NCI-H510A treated with DMSO at 0.1 percent for 48 hours (cell line): ENCODE results near the gene EFCAB7.

Experiments
- DNase-seq: peaks from one replicate; lab custom pipeline; 2025; lab: John Stamatoyannopoulos, UW

Gene EFCAB7

GRCh38 chr1:63522891-63523728 lies at the start of gene EFCAB7, which contains the start of gene ITGB3BP:
EFCAB7 (plus strand) TSS chr1:63523525; CDS start chr1:63525573, 2,048 bp downstream.
ITGB3BP (minus strand) TSS chr1:63523225; CDS start chr1:63523133, 92 bp downstream.
- peak; percentile 96 for DNase-seq

- DNase-seq = no peak
These were observed 47.6 kb upstream of the EFCAB7 start for GRCh38 chr1:63475761-63476160.

- DNase-seq = no peak
These were observed 43.3 kb upstream of the EFCAB7 start for GRCh38 chr1:63480057-63480456.

GRCh38 chr1:63486629-63487028 lies 36.7 kb upstream of the EFCAB7 start:
- no peak for DNase-seq

- no peak for DNase-seq
These were observed 35.8 kb upstream of the EFCAB7 start for GRCh38 chr1:63487336-63488065.

GRCh38 chr1:63497577-63497976 lies 25.7 kb upstream of the EFCAB7 start:
- no peak for DNase-seq

- DNase-seq = no peak
These were observed 25.2 kb upstream of the EFCAB7 start for GRCh38 chr1:63498106-63498505.

- DNase-seq = no peak
These were observed 22.1 kb upstream of the EFCAB7 start for GRCh38 chr1:63501256-63501655.

GRCh38 chr1:63506782-63507181 lies 16.5 kb upstream of the EFCAB7 start:
- DNase-seq = no peak

GRCh38 chr1:63509718-63510117 lies 13.6 kb upstream of the EFCAB7 start:
- DNase-seq = no peak

GRCh38 chr1:63512584-63512983 lies 10.7 kb upstream of the EFCAB7 start:
- no peak for DNase-seq

- no peak for DNase-seq
These were observed 6.7 kb upstream of the EFCAB7 start for GRCh38 chr1:63516629-63517028.

- peak; percentile 55 for DNase-seq
These were observed 413 bp downstream of the EFCAB7 start for GRCh38 chr1:63523738-63524137.

GRCh38 chr1:63524201-63524600 lies 876 bp downstream of the EFCAB7 start:
- no peak for DNase-seq

- no peak for DNase-seq
These were observed 9.4 kb downstream of the EFCAB7 start for GRCh38 chr1:63532727-63533126.

GRCh38 chr1:63533931-63534330 lies 10.6 kb downstream of the EFCAB7 start:
- no peak for DNase-seq

GRCh38 chr1:63534406-63534805 lies 11.1 kb downstream of the EFCAB7 start:
- no peak for DNase-seq

GRCh38 chr1:63537006-63537405 lies 13.7 kb downstream of the EFCAB7 start:
- no peak for DNase-seq

- peak; percentile 4 for DNase-seq
These were observed 14.6 kb downstream of the EFCAB7 start for GRCh38 chr1:63537940-63538339.

GRCh38 chr1:63545780-63546179 lies 22.5 kb downstream of the EFCAB7 start:
- no peak for DNase-seq

- no peak for DNase-seq
These were observed 24.4 kb downstream of the EFCAB7 start for GRCh38 chr1:63547621-63548294.

GRCh38 chr1:63548303-63548702 lies 25.0 kb downstream of the EFCAB7 start:
- DNase-seq = no peak

GRCh38 chr1:63548877-63549276 lies 25.6 kb downstream of the EFCAB7 start:
- no peak for DNase-seq
